Thymus (tissue), 11 donors: ENCODE data around the gene ALG2. TPM values are rescaled to one million over a fixed set of nuclear protein-coding genes. Genes with fewer than 3 reads are reported as not detected.

Source experiments
- DNase-seq, 9 donors: peaks; one replicate each; pipeline ENCODE4 v3.0.0-alpha.2; 2013; ENCODE audit warnings: low spot score in 9 of 9, low read depth in 6 of 9, missing footprints in 1 of 9
- H3K27ac ChIP-seq, 2 donors: one replicate each; pipeline ENCODE4 v1.5.1; 2013; ENCODE audit warnings: control low read depth in 1 of 2, low read depth in 1 of 2, low read length in 1 of 2, mild to moderate bottlenecking in 1 of 2, moderate library complexity in 1 of 2
- H3K27me3 ChIP-seq, 2 donors: one replicate each; pipeline ENCODE4 v1.5.1; 2013; ENCODE audit warnings: low read length in 1 of 2; ENCODE audit not compliant: control insufficient read depth in 2 of 2, insufficient read depth in 1 of 2
- H3K36me3 ChIP-seq, 2 donors: one replicate each; pipeline ENCODE4 v1.5.1; 2013; ENCODE audit warnings: low read length in 1 of 2, mild to moderate bottlenecking in 1 of 2, moderate library complexity in 1 of 2; ENCODE audit not compliant: control insufficient read depth in 2 of 2, insufficient read depth in 2 of 2
- H3K4me1 ChIP-seq, 2 donors: one replicate each; pipeline ENCODE4 v1.5.1; 2013; ENCODE audit warnings: low read length in 2 of 2; ENCODE audit not compliant: control insufficient read depth in 2 of 2, insufficient read depth in 2 of 2
- H3K4me3 ChIP-seq, 2 donors: one replicate each; pipeline ENCODE4 v1.5.1; 2013; ENCODE audit warnings: low read length in 2 of 2, control low read depth in 1 of 2, mild to moderate bottlenecking in 1 of 2
- H3K9me3 ChIP-seq, 2 donors: one replicate each; pipeline ENCODE4 v1.5.1; 2013; ENCODE audit warnings: low read length in 1 of 2, mild to moderate bottlenecking in 1 of 2; ENCODE audit not compliant: control insufficient read depth in 2 of 2, insufficient read depth in 1 of 2
- WGBS: extraction: QIAGEN DNeasy Blood & Tissue Kit; methylation state at CpG from one replicate; pipeline ENCODE4 v1.1.7; 2013; 5-methylcytosine and 5-hydroxymethylcytosine counted together
- polyA plus RNA-seq: library from polyadenylated mRNA; stranded (reverse); fragments of 200-250 nt; gene quantifications from one replicate; pipeline ENCODE4 v1.2.3, GENCODE V29; 2013
- total RNA-seq: library from RNA; stranded (reverse); fragments of 120-200 nt; gene quantifications from one replicate; pipeline ENCODE4 v1.2.4, GENCODE V29; 2013
- donor health status: healthy.

Gene ALG2
- total and polyA plus RNA-seq, 2 donors, result 23.2 to 31.1 TPM

DNA sequence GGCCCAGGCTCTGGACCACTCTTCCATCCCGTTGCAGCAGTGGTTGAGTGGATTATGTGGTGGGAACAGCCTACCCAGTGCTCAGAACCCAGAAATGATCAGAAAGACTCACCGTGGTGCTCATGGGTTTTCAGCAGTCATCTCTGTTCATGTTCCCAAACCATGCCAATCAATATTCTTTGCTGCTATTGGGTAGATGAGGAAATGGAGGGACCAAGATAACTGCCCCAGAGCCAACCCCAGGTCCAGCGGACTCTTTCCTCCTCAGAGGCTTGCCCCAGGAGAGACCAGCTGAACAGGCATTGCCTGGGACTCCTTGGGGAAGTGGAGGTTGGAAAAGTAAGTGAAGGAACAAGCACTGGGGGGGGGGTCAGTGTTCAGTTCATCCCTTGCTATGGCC is 38.1 kb downstream of the ALG2 start:
- 96% methylated on average over 3 of the region's 3 CpGs for WGBS
- no peak overlapping the region for H3K4me3 ChIP-seq
- no peak overlapping the region for H3K27ac ChIP-seq
- DNase-seq, result no peak
- H3K9me3 ChIP-seq, result no peaks in the 10 kb centered on the region
- no peaks in the 10 kb centered on the region for H3K27me3 ChIP-seq
- H3K4me1 ChIP-seq, result peaks cover 2 to 22% of the 10 kb centered on the region in 2 donors
- H3K36me3 ChIP-seq, result no peaks in the 10 kb centered on the region

DNA sequence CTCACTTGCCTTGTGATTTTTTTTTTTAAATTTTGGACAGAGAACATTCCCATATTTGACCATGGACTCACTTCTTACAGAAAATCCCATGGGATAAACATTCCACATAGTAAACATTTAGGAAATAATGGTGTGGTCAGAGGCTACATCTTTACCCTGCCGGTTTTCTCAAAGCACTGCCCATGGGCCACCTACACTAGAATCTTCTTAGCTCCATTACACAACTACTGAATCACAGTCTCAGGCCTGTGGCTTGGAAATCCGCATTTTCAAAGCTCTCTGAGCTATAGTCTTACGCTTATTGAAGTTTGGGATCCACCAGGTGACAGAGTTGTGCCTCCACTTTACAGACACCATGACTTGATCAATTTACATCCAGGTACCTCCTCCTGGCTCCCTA is 39.4 kb downstream of the ALG2 start:
- Histone ChIP-seq H3K27ac (no peak overlapping the region), H3K9me3 (no peaks in the 10 kb centered on the region), H3K4me1 (peaks cover 2 to 22% of the 10 kb centered on the region in 2 donors), H3K36me3 (no peaks in the 10 kb centered on the region), H3K27me3 (no peaks in the 10 kb centered on the region), H3K4me3 (no peak overlapping the region)
- 96% methylated on average over 3 of the region's 3 CpGs for WGBS
- no peak for DNase-seq

DNA sequence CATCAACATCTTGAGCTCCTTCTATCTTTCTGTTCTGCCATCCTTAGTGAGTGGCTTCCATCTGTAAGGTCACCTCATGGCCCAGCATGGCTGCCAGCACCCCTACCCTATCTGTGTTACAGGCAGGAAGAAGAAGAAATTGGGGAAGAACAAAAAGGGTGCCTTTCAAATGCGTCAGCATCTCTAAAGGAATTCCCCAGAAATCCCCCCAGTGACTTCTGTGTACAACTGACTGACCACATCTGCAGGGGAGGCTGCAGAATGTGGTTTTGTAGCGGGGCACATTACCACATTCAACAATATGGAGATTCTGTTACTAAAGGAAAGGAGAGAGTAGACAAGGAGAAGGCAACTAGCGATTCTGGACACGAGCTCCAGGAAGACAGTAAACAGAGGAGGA is 40.1 kb downstream of the ALG2 start:
- H3K36me3 ChIP-seq, result no peaks in the 10 kb centered on the region
- H3K27me3 ChIP-seq, result no peaks in the 10 kb centered on the region
- H3K4me1 ChIP-seq, result peaks cover 2 to 22% of the 10 kb centered on the region in 2 donors
- WGBS, result 25% methylated on average over 4 of the region's 4 CpGs
- no peak overlapping the region for H3K4me3 ChIP-seq
- no peaks in the 10 kb centered on the region for H3K9me3 ChIP-seq
- peak in 1 of 9 donors; percentile 33 for DNase-seq
- H3K27ac ChIP-seq, result no peak overlapping the region

DNA sequence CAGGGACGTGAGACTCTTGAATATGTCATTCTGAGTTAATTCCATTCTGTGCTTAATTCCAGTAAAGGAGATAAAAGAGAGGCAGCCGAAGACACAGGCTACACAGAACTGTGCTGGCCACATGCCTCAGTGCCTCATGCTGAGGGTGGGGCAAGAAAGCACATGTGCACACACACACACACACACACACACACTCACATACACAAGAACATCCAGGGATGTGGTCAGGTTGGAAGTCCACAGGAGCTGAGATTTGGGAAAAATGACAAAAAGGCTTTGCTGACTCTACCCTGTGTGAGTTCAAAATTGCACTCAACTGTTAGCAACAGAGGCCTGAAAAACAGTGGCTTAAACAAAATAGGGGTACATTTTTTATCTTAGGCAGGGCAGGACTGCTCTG is 40.5 kb downstream of the ALG2 start:
- no peak for DNase-seq
- Histone ChIP-seq H3K27me3 (no peaks in the 10 kb centered on the region), H3K4me3 (no peak overlapping the region), H3K4me1 (peaks cover 2 to 22% of the 10 kb centered on the region in 2 donors), H3K9me3 (no peaks in the 10 kb centered on the region), H3K27ac (no peak overlapping the region), H3K36me3 (no peaks in the 10 kb centered on the region)
- WGBS, result 91% methylated on average over 2 of the region's 2 CpGs

DNA sequence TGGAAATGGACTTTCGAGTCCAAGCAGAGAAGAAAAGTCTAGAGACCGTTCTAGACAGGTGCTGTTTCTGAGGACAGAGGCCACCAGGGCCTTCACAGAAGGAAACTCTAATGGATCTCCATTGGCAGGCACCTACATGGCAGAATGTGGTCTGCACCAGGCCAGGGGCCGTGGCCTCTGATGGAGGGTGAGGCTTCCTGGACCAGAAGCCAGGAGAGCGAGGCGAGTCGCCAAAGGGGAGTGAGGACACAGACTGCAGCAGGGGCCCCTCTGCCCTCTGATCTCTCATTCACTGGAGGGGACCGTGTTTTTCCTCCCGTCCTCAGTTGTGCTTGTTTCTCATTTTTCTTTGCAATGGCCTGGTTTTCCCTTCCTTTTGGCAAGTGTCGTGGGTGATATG is 41.1 kb downstream of the ALG2 start:
- H3K27ac ChIP-seq, result no peak overlapping the region
- no peaks in the 10 kb centered on the region for H3K9me3 ChIP-seq
- H3K36me3 ChIP-seq, result no peaks in the 10 kb centered on the region
- 93% methylated on average over 9 of the region's 9 CpGs for WGBS
- no peak for DNase-seq
- no peaks in the 10 kb centered on the region for H3K27me3 ChIP-seq
- no peak overlapping the region for H3K4me3 ChIP-seq
- peaks cover 2 to 22% of the 10 kb centered on the region in 2 donors for H3K4me1 ChIP-seq

DNA sequence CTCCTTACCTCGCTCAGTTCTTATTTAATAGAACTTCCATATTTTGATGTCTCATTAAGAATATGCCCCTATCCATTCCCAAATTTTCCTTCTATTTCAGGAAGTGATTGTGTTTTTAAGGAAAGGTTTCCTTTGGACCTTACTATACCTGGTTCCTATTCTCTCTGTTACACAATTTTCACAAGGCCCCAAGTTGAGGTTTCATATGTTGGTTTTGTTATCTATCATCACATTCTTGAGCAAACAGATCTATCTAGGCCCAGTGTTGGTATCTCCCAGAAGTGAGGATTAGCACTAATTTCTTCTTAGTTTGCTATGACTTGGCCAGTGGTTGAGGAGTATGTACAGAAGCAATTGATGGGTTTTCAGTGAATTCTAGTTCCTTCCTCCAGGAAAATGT is 41.5 kb downstream of the ALG2 start:
- no peaks in the 10 kb centered on the region for H3K36me3 ChIP-seq
- peaks cover 2 to 22% of the 10 kb centered on the region in 2 donors for H3K4me1 ChIP-seq
- no peak overlapping the region for H3K27ac ChIP-seq
- H3K27me3 ChIP-seq, result no peaks in the 10 kb centered on the region
- H3K4me3 ChIP-seq, result no peak overlapping the region
- no peak for DNase-seq
- no peaks in the 10 kb centered on the region for H3K9me3 ChIP-seq
- WGBS, result 100% methylated on average over 1 of the region's 1 CpG

DNA sequence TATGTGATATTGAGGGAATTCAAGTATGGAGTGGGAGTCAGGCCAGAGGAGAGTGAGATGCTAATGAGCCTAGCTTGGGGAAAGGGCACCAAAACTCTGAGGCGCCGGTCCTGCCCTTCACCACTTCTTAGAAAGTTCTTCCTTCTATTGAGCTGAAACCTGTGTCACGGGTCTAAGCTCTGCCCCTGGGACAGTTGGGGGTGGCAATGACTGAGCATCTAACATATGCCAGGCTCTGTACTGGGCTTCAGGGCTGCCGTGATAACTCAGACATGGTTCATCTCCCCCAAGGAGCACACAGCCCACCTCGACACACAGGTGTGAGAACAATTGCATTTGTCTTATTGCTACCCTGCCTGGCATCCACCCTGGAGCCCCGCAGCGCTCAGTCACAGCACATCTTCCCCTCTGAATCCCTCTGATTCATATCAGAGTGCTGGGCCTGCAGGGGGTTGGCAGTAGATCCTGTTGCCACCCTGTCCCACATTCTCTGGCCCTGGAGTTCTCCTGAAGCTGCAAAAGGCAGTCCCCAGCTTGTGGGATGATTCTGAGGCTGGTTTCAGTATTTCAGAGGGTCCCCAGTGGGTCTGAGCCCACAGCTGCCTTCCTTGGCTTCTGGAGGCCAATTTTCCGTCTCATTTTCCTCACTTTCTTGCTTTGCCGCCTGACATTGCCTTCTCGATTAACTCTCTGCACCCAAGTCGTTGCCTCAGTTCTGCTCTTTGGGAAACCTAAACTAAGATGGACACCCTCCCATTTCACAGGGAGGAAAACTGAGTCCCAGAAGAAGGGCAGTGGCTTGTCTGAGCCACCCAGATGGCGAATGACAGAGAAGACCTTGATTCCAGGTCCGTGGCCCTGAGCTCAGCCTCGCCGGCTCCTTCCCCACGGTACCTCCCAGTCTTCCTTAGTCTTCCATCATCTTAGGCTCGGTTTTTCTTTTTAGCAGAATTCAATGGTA is 42.5 kb downstream of the ALG2 start:
- no peak overlapping the region for H3K27ac ChIP-seq
- peaks cover 0 to 15% of the 10 kb centered on the region in 2 donors for H3K4me1 ChIP-seq
- H3K36me3 ChIP-seq, result no peaks in the 10 kb centered on the region
- DNase-seq, result no peak
- no peaks in the 10 kb centered on the region for H3K27me3 ChIP-seq
- WGBS, result 99% methylated on average over 17 of the region's 17 CpGs
- H3K9me3 ChIP-seq, result no peaks in the 10 kb centered on the region
- no peak overlapping the region for H3K4me3 ChIP-seq

DNA sequence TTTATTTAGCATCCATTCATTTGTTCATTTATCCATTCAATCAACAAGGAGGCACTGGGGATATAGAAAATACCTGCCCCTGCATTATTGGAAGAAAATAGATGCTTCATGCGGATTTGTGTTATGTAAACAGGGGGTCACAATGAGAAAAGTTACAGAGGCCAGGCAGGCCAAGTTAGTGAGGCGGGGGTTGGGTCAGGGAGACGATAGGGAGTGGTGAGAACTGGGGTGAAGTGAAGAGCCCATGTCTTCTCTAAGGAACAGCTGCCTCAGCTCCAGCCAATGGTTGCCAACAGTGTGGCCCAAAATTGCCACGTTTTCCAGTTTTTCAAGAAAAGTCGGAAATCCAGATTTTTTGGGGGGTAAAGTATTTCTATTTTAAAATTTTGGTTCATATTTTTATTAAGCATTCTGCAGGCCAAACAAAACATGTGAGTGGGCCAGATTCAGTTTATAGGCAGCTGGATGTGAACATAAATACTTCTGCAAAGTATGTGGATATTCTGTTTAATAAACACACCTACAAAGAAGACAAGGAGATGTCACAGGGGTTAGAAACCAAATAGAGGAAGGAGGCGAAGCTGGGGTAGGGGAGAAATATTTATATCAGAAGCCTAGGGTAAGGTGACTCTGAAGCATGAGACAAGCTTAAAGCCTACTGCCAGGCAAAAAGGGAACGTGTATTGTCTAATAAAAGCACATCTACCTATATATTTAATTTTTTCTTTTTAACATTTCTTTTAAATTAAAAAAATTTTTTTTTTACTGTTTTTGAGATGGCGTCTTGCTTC is 44.0 kb downstream of the ALG2 start:
- Histone ChIP-seq H3K9me3 (no peaks in the 10 kb centered on the region), H3K4me3 (no peak overlapping the region), H3K27me3 (no peaks in the 10 kb centered on the region), H3K36me3 (no peaks in the 10 kb centered on the region), H3K4me1 (peaks cover 0 to 13% of the 10 kb centered on the region in 2 donors), H3K27ac (no peak overlapping the region)
- no peak for DNase-seq
- WGBS, result 98% methylated on average over 8 of the region's 8 CpGs

DNA sequence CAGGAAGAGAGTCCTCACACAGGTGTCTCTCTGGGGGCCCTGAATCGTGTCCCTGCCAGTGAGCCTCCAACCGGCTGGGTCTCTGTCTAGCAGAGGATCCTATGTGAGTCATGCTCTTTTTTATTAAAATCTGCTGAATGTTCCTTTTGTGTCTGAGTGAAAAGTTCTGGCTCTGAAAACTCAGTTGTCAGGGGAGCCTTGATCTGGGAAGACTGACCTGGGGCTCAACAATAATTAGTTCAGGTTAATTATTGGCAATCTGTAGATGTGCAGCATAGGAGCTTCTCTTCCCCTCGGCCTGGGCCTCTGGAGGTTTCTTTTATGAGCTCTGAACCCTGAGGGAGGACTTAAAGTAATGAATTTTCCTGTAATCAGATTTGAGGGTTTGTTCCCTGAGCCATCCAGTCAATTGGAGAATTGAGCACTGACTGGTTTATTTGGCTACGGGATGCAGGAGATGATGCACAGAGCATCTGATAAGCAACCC is 45.2 kb downstream of the ALG2 start:
- H3K36me3 ChIP-seq, result no peaks in the 10 kb centered on the region
- DNase-seq, result no peak
- H3K27ac ChIP-seq, result no peak overlapping the region
- no peak overlapping the region for H3K4me3 ChIP-seq
- WGBS, result 93% methylated on average over 4 of the region's 4 CpGs
- H3K4me1 ChIP-seq, result peaks cover 0 to 9% of the 10 kb centered on the region in 2 donors
- no peaks in the 10 kb centered on the region for H3K9me3 ChIP-seq
- no peaks in the 10 kb centered on the region for H3K27me3 ChIP-seq
